Vagina (tissue), 2 donors: ENCODE data around the gene PRDM1. TPM values are rescaled to one million over a fixed set of nuclear protein-coding genes. Genes with fewer than 3 reads are reported as not detected.

Experiments
- DNase-seq, 2 donors: peaks; one replicate each; pipeline ENCODE4 v3.0.0-alpha.2; 2017; ENCODE audit errors: extremely low spot score in 2 of 2
- H3K27ac ChIP-seq: fragments of 200-600 bp; sonication (generic); one replicate; pipeline ENCODE4 v1.5.1; 2019
- H3K27me3 ChIP-seq: fragments of 200-600 bp; sonication (generic); one replicate; pipeline ENCODE4 v1.5.1; 2019
- H3K36me3 ChIP-seq, 2 donors: fragments of 200-600 bp; sonication (generic); one replicate each; pipeline ENCODE4 v1.5.1; 2017 to 2019
- H3K4me1 ChIP-seq: fragments of 200-600 bp; sonication (generic); one replicate; pipeline ENCODE4 v1.5.1; 2019
- H3K4me3 ChIP-seq, 2 donors: fragments of 200-600 bp; sonication (generic); 1 replicate in 1 of 2; 2 replicates in 1 of 2; pipeline ENCODE4 v1.5.1; 2016 to 2019
- H3K9me3 ChIP-seq: fragments of 200-600 bp; sonication (generic); one replicate; pipeline ENCODE4 v1.5.1; 2019
- CTCF ChIP-seq, 3 experiments: fragments of 450-650 bp in 2 of 3; fragments of 200-600 bp in 1 of 3; sonication (generic) in 1 of 3; IDR thresholded peaks; one replicate each; pipeline ENCODE4 v1.5.1; 2017 to 2019; ENCODE audit warnings: antibody characterized with exemption in 3 of 3, mild to moderate bottlenecking in 2 of 3, moderate library complexity in 2 of 3
- POLR2A ChIP-seq, 2 donors: fragments of 450-650 bp; IDR thresholded peaks; one replicate each; pipeline ENCODE4 v1.6.1; 2017; ENCODE audit warnings: antibody characterized with exemption in 2 of 2, mild to moderate bottlenecking in 2 of 2, moderate library complexity in 2 of 2
- POLR2AphosphoS5 ChIP-seq, 2 donors: sonication (generic); formaldehyde crosslinking; IDR thresholded peaks; one replicate each; pipeline ENCODE4 v1.9.0; 2017; ENCODE audit warnings: antibody characterized with exemption in 2 of 2, mild to moderate bottlenecking in 2 of 2, low read depth in 1 of 2; ENCODE audit not compliant: insufficient read depth in 1 of 2
- intact Hi-C: fragments of 100-400 bp; cut with DNase I; formaldehyde crosslinking; loops from one replicate; pipeline ENCODE4 v1.15.1; 2023
- total RNA-seq: library from RNA; depleted of rRNA; stranded (reverse); fragments of >200 nt; gene quantifications from one replicate; pipeline ENCODE4 v1.2.3, GENCODE V29; 2016

Gene PRDM1
- total RNA-seq, 1 donor from 2014 or later, result 27.0 TPM

GRCh38 chr6:106120406-106120805 lies 34.3 kb downstream of the PRDM1 start:
- no peak for DNase-seq
- H3K27ac ChIP-seq, result no peak overlapping the region
- intact Hi-C loops, result no loop called here

GRCh38 chr6:106122306-106122918 lies 36.3 kb downstream of the PRDM1 start:
- no peaks in the 10 kb centered on the region for H3K9me3 ChIP-seq
- TF ChIP-seq CTCF (IDR thresholded peaks at IDR 0.05) (no peak), POLR2AphosphoS5 (IDR thresholded peaks at IDR 0.05; ENCODE audit: insufficient read depth in 1 of 2, low read depth in 1 of 2) (no peak), POLR2A (IDR thresholded peaks at IDR 0.05) (no peak)
- no peak for DNase-seq
- intact Hi-C loops, result no loop called here
- no peaks in the 10 kb centered on the region for H3K27me3 ChIP-seq
- no peaks in the 10 kb centered on the region for H3K4me1 ChIP-seq
- no peaks in the 10 kb centered on the region for H3K36me3 ChIP-seq
- H3K27ac ChIP-seq, result no peak overlapping the region
- H3K4me3 ChIP-seq, result no peak overlapping the region

More at GRCh38 chr6:106120406-106120805, 34.3 kb downstream of the PRDM1 start:
- H3K4me1 ChIP-seq, result peaks cover 7% of the 10 kb centered on the region
- no peak for TF ChIP-seq CTCF (IDR thresholded peaks at IDR 0.05)
- no peak for TF ChIP-seq POLR2A (IDR thresholded peaks at IDR 0.05)
- no peak for TF ChIP-seq POLR2AphosphoS5 (IDR thresholded peaks at IDR 0.05; ENCODE audit: insufficient read depth in 1 of 2, low read depth in 1 of 2)
- no peaks in the 10 kb centered on the region for H3K36me3 ChIP-seq
- no peak overlapping the region for H3K4me3 ChIP-seq
- H3K27me3 ChIP-seq, result no peaks in the 10 kb centered on the region
- no peaks in the 10 kb centered on the region for H3K9me3 ChIP-seq

- no peak for TF ChIP-seq POLR2AphosphoS5 (IDR thresholded peaks at IDR 0.05; ENCODE audit: insufficient read depth in 1 of 2, low read depth in 1 of 2)
- TF ChIP-seq POLR2A (IDR thresholded peaks at IDR 0.05), result no peak
- Histone ChIP-seq H3K4me1 (no peaks in the 10 kb centered on the region), H3K27me3 (no peaks in the 10 kb centered on the region), H3K9me3 (no peaks in the 10 kb centered on the region), H3K27ac (no peak overlapping the region), H3K4me3 (no peak overlapping the region), H3K36me3 (no peaks in the 10 kb centered on the region)
- intact Hi-C loops, result no loop called here
- no peak for DNase-seq
Measured at GRCh38 chr6:106122938-106123656, 37.0 kb downstream of the PRDM1 start.

GRCh38 chr6:106124015-106124414 lies 37.9 kb downstream of the PRDM1 start:
- Histone ChIP-seq H3K27ac (no peak overlapping the region), H3K4me3 (no peak overlapping the region), H3K4me1 (peaks cover 3% of the 10 kb centered on the region), H3K9me3 (no peaks in the 10 kb centered on the region), H3K36me3 (no peaks in the 10 kb centered on the region), H3K27me3 (no peaks in the 10 kb centered on the region)
- intact Hi-C loops, result no loop called here
- DNase-seq, result no peak
- TF ChIP-seq CTCF (IDR thresholded peaks at IDR 0.05) (no peak), POLR2AphosphoS5 (IDR thresholded peaks at IDR 0.05; ENCODE audit: insufficient read depth in 1 of 2, low read depth in 1 of 2) (no peak)

GRCh38 chr6:106124437-106125430 lies 38.6 kb downstream of the PRDM1 start:
- H3K36me3 ChIP-seq, result no peaks in the 10 kb centered on the region
- H3K9me3 ChIP-seq, result no peaks in the 10 kb centered on the region
- no peak overlapping the region for H3K27ac ChIP-seq
- H3K4me1 ChIP-seq, result peaks cover 8% of the 10 kb centered on the region
- TF ChIP-seq POLR2A (IDR thresholded peaks at IDR 0.05) (no peak), CTCF (IDR thresholded peaks at IDR 0.05) (no peak), POLR2AphosphoS5 (IDR thresholded peaks at IDR 0.05; ENCODE audit: insufficient read depth in 1 of 2, low read depth in 1 of 2) (no peak)
- intact Hi-C loops, result no loop called here
- DNase-seq, result no peak
- no peaks in the 10 kb centered on the region for H3K27me3 ChIP-seq
- H3K4me3 ChIP-seq, result no peak overlapping the region
